ENCODE data around the gene CFAP61. TPM values are rescaled to one million over a fixed set of nuclear protein-coding genes. Genes with fewer than 3 reads are reported as not detected.
"Not testable (repeated sequence)": the region's sequence is repeated elsewhere in the genome, so short reads cannot be mapped to it uniquely, and the experiment has no call there.

The CFAP61 gene
- total RNA-seq, 1 donor from 2014 or later = 0.40 TPM

DNA sequence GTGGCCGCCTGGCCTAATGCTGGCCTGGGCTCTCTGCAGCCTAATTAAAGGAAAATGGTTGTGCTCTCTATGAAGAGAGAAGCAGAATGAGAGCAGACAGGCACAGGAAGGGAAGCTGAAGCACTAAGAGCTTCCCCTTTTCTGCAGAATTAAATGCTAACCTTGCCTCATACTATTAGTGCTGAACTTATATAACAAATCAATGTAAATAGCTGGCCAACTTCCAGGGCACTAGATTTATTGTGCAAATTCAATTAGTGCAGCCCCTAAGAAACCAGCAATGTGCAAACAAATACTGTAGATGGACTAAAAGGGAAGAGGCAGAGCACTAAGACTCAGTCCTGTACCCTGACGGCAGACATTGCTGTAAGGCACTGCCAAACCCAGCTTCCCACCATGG is 279.5 kb downstream of the CFAP61 start:
- DNase-seq (ENCODE audit: low spot score) = no peak
- ATAC-seq = no peak
- intact Hi-C loops (cut with DNase I) = no loop called here

DNA sequence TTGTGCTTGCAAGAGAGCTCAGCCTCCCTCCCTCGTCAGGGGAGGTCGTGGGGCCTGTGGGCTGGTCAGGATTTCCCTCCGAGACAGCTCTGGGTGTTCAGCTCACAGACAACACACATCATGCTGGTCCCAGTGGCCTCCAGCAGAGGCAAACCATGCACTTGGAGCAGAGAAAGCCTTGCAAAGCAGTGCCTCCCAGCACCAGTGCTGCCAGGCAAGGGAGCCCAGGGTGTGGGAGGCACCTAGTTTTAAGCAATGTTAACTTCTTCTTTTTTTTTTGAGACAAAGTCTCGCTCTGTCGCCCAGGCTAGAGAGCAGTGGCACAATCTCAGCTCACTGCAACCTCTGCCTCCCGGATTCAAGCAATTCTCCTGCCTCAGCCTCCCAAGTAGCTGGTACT is 281.5 kb downstream of the CFAP61 start:
- intact Hi-C loops (cut with DNase I) = no loop called here
- DNase-seq (ENCODE audit: low spot score) (no peak), ATAC-seq (no peak)

DNA sequence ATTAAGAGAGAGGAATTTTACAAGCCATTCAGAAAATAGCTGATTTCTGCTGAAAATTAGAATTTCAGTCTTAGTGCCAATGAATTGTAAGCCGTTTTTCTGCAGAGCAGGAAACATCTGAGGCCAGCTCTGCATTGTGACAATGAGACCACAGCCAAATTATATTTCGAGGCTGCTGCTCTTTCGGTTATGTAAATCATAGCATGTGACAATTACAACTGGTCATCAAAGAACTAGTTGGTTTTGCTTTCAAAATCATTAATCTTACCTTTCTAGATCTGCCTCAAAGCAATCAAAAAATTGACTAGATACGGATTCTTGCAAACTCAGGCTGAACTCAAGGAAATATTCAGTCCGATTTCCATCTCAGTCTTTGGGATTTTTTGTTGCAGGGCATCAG is 282.2 kb downstream of the CFAP61 start:
- intact Hi-C loops (cut with DNase I) = no loop called here
- DNase-seq (ENCODE audit: low spot score) (no peak), ATAC-seq (no peak)

DNA sequence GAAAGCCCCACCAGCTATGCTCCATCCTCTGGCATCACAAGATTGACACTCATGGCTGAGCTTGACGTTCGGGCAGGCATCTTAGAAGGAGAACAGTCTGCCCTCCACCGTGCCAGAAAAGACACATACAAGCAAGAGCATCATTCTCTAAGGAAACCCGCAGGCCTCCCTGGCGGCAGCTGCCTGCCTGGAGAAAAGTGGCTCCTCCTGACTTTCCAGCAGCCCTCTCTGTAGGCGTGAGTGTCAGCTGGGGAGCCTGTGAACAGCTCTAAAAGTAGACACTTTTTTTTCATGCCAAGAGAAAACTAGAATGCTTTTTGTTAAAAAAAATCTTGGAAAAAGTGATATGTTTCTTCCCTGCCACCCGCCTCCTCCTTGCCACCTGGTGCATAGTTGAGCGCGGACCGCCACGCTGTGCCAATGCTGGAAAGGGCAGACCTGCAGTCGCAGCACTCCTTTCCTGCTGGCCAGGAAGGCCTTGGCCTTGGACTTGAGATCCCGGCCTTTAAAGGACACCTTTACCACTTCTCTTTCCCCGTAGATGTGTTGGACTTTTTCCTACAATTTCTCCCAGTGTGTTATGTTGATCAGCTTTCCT is 285.9 kb downstream of the CFAP61 start:
- DNase-seq (ENCODE audit: low spot score) (no peak), ATAC-seq (no peak)
- intact Hi-C loops (cut with DNase I) = no loop called here

DNA sequence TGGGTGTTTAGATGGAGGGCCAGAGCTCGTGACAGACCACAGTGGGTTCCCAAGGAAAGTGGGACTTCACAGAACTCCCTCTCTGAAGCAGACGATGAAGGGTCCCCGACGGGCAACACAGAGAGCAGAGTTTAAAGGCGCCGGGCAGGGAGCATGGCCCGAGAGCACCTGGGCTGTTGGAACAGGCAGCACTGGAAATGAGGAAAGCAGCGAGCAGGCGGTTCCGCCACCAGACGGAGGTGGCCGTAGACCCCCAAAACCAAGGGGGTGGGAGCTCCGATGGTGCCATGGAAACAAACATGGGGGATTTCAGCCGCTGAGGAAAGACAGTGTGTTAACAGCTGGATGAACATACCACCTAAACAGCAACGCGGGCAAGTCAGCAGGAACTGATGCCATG is 288.1 kb downstream of the CFAP61 start:
- intact Hi-C loops (cut with DNase I) = no loop called here
- ATAC-seq (no peak), DNase-seq (ENCODE audit: low spot score) (no peak)

- intact Hi-C loops (cut with DNase I) = no loop called here
- no peak for DNase-seq (ENCODE audit: low spot score)
- no peak for ATAC-seq
Measured at GRCh38 chr20:20341371-20341770, 289.0 kb downstream of the CFAP61 start.

- no peak for ATAC-seq
- no peak for DNase-seq (ENCODE audit: low spot score)
- intact Hi-C loops (cut with DNase I) = no loop called here
Measured at GRCh38 chr20:20342066-20342465, 289.7 kb downstream of the CFAP61 start.

- DNase-seq (ENCODE audit: low spot score) (no peak), ATAC-seq (no peak)
- intact Hi-C loops (cut with DNase I) = no loop called here
Measured at GRCh38 chr20:20343932-20344331, 291.6 kb downstream of the CFAP61 start.

GRCh38 chr20:20344476-20344875 is 292.1 kb downstream of the CFAP61 start:
- ATAC-seq = no peak
- DNase-seq (ENCODE audit: low spot score) = no peak
- intact Hi-C loops (cut with DNase I) = no loop called here

- intact Hi-C loops (cut with DNase I) = no loop called here
- DNase-seq (ENCODE audit: low spot score) (no peak), ATAC-seq (no peak)
Measured at GRCh38 chr20:20353576-20353975, 301.2 kb downstream of the CFAP61 start.

- not testable (repeated sequence) for DNase-seq (ENCODE audit: low spot score); ATAC-seq
Measured at GRCh38 chr20:20355503-20355902, 303.2 kb downstream of the CFAP61 start.

DNA sequence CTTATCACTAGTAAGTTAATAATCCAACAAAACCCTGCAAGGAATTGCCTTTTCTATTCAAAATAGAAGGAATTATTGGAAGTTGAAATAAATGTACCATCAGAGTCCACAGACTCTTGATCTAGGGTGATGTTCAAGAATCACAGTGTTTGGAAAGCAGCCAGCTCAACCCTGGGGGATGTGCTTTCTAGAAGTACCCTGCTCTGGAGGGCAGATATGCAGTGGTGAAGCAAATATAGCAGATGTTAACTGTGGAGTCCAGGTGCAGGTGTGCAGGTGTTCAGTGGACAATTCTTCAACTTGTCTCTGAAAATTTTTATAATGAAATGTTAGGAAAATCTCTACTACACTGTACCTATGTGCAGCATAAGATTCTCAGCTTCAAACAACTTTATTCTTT is 306.5 kb downstream of the CFAP61 start:
- intact Hi-C loops (cut with DNase I) = no loop called here
- no peak for DNase-seq (ENCODE audit: low spot score)
- no peak for ATAC-seq

More at GRCh38 chr20:20355503-20355902, 303.2 kb downstream of the CFAP61 start:
- intact Hi-C loops (cut with DNase I) = not testable (repeated sequence)

DNA sequence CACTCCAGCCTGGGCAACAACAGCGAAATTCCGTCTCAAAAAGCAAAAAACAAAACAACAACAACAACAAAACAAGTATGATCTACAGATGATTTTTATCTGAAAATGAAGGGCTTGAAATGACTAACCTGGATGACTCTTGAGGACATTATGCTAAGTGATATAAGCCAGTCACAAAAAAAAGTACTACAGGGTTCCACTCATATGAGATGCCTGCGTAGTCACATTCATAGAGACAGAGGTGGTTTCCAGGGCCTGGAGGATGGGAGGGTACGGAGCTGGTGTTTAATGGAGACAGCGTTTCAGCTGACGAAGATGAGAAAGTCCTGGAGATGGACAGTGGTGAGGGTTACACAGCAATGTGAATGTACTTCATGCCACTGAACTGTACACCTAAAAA is 307.3 kb downstream of the CFAP61 start:
- intact Hi-C loops (cut with DNase I) = loop anchor here (5.0 kb wide), 1 partner anchor 213 kb away; no protein-coding TSS in a partner anchor
- DNase-seq (ENCODE audit: low spot score) = no peak
- no peak for ATAC-seq

DNA sequence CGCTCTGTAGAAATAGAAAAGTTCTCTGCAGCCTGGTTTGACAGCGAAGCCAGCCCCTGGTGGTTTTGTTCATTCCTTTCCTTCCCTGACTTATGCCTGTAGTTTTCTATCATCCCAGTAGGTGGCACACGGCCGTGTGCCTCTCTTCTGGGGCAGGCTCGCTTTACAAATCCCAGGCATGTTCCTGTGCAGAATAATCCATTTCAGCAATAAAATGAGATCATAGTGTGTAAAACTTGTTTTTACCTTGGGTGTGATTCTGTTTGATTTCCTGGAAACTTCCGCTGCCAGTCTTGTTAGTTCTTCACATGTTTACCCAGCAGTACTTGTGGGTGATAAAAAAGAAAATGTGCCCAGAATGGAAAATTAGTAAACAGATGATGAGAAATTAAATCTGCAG is 308.1 kb downstream of the CFAP61 start:
- DNase-seq (ENCODE audit: low spot score) = no peak
- intact Hi-C loops (cut with DNase I) = loop anchor here (5.0 kb wide), 1 partner anchor 212 kb away; no protein-coding TSS in a partner anchor
- peak; percentile 73 for ATAC-seq

- ATAC-seq (no peak), DNase-seq (ENCODE audit: low spot score) (no peak)
- intact Hi-C loops (cut with DNase I) = loop anchor here (5.0 kb wide), 1 partner anchor 209 kb away; no protein-coding TSS in a partner anchor
Measured at GRCh38 chr20:20362774-20363433, 310.6 kb downstream of the CFAP61 start.

DNA sequence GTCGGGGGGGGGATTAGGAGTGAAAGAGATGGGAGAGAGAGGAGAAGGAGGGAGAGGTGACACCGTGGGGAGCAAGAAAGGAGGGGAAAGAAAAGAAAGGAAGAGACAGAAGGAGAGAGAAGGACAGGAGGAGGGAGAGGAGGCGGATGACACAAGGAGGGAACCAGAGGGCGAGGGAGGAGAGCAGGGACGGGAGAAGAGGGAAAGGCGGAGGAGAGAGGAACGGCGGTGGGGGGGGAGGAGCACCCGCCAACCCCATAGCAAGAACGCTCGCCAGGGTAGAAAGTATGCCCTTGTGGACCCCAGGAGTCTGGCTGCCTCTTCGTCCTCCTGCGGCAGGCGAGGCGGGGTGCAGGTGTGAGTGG is 311.1 kb downstream of the CFAP61 start:
- DNase-seq (ENCODE audit: low spot score) = no peak
- intact Hi-C loops (cut with DNase I) = loop anchor here (5.0 kb wide), 1 partner anchor 209 kb away; no protein-coding TSS in a partner anchor
- no peak for ATAC-seq

DNA sequence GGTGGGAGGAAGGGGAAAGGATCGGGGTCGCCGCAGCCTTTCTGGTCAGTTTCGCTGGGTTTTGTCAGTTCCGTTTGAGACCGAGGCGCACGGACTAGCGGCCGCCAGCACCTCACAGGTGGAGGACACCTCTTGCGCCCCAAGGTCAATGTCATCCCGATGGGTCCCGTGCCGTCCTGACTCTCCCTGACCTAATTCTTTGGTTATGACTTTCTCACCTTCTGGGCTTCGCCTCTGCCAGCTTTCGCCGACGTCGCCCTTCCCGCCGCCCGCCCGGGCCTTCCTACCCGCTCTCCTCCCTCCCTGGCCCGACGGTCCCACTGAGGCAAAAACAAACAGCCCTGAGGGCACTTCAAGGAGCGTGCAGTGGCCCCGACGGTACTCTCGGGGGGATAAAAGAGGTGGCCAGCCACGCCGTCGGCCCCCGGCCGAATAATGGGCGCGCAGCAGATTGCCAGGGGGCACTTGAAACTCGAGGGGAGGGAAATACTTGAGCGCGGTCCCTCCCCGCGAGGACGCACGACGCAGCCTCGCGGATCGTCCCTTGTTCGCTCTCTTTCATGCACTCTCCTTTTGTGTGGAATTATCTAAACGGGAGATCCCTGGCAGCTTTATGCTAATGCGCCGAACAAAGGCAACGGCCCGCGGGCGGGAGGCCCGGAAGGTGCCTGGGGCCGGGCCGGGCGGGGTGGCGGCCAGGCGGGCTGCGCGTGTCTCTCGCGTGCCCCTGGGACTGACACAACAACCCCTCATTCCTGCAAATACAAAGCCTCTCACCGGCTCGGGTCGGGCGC is 311.7 kb downstream of the CFAP61 start:
- ATAC-seq = no peak
- intact Hi-C loops (cut with DNase I) = loop anchor here (5.0 kb wide), 1 partner anchor 208 kb away; no protein-coding TSS in a partner anchor

GRCh38 chr20:20364593-20365479 is 312.5 kb downstream of the CFAP61 start:
- ATAC-seq = no peak

More for the DNA sequence above, 311.7 kb downstream of the CFAP61 start:
- DNase-seq (ENCODE audit: low spot score) = no peak

More at GRCh38 chr20:20364593-20365479, 312.5 kb downstream of the CFAP61 start:
- intact Hi-C loops (cut with DNase I) = loop anchor here (5.0 kb wide), 1 partner anchor 207 kb away; no protein-coding TSS in a partner anchor
- DNase-seq (ENCODE audit: low spot score) = no peak
